DND-41 (cell line): ENCODE measurements around the gene HPCAL1.

ENCODE experiments used
- ATAC-seq: fragments of 200-7000 bp; cut with Tn5 transposase; 3 replicates; pipeline ENCODE4 v1.9.1; 2021; ENCODE audit warnings: low read depth; ENCODE audit not compliant: insufficient read depth
- DNase-seq: peaks from one replicate; pipeline ENCODE4 v3.0.0-alpha.2; 2020
- H2AFZ ChIP-seq: 2 replicates; pipeline ENCODE4 v1.6.0; 2012; ENCODE audit warnings: low read depth, low read length
- H3K27ac ChIP-seq: 2 replicates; pipeline ENCODE4 v1.5.1; 2012; ENCODE audit warnings: low read length, inconsistent platforms
- H3K27me3 ChIP-seq: fragments of 200-600 bp; sonication (generic); 2 replicates; pipeline ENCODE4 v1.6.0; 2012; ENCODE audit warnings: low read length, mild to moderate bottlenecking, inconsistent platforms; ENCODE audit not compliant: insufficient read depth, poor library complexity
- H3K36me3 ChIP-seq: 2 replicates; pipeline ENCODE4 v1.5.1; 2012; ENCODE audit warnings: low read length, inconsistent platforms; ENCODE audit not compliant: insufficient read depth
- H3K4me1 ChIP-seq: 2 replicates; pipeline ENCODE4 v1.5.1; 2012; ENCODE audit warnings: mild to moderate bottlenecking, low read length; ENCODE audit not compliant: insufficient read depth
- H3K4me2 ChIP-seq: 2 replicates; pipeline ENCODE4 v1.6.0; 2012; ENCODE audit warnings: mild to moderate bottlenecking, moderate library complexity, low read length, inconsistent platforms; ENCODE audit not compliant: insufficient read depth
- H3K4me3 ChIP-seq, 2 experiments: fragments of 200-600 bp in 1 of 2; shearing (Covaris generic) in 1 of 2; 2 replicates each; pipeline ENCODE4 v1.5.1; 2012 to 2016; ENCODE audit warnings: inconsistent platforms in 2 of 2, low read length in 2 of 2, mild to moderate bottlenecking in 2 of 2, low read depth in 1 of 2, moderate library complexity in 1 of 2
- H3K79me2 ChIP-seq: 2 replicates; pipeline ENCODE4 v1.6.0; 2012; ENCODE audit warnings: low read length, inconsistent platforms; ENCODE audit not compliant: insufficient read depth
- H3K9ac ChIP-seq: 2 replicates; pipeline ENCODE4 v1.6.0; 2012; ENCODE audit warnings: low read depth, mild to moderate bottlenecking, inconsistent platforms, low read length, moderate library complexity
- H3K9me3 ChIP-seq: 2 replicates; pipeline ENCODE4 v1.5.1; 2012; ENCODE audit warnings: low read length, moderate library complexity, mild to moderate bottlenecking, inconsistent platforms; ENCODE audit not compliant: insufficient read depth, severe bottlenecking
- H4K20me1 ChIP-seq: 2 replicates; pipeline ENCODE4 v1.6.0; 2012; ENCODE audit warnings: low read length; ENCODE audit not compliant: insufficient read depth
- EZH2 ChIP-seq: IDR thresholded peaks from 3 replicates; pipeline ENCODE4 v1.6.1; 2012; ENCODE audit warnings: borderline replicate concordance, low read depth, mild to moderate bottlenecking, moderate library complexity, low read length, inconsistent platforms; ENCODE audit not compliant: severe bottlenecking
- TF ChIP-seq, protein P1 (sequence below): IDR thresholded peaks from 2 replicates; pipeline ENCODE4 v1.5.1; 2012; ENCODE audit warnings: borderline replicate concordance, low read length, moderate library complexity, mild to moderate bottlenecking; ENCODE audit not compliant: poor library complexity, severe bottlenecking; ENCODE audit errors: extremely low read depth

HPCAL1 gene

DNA sequence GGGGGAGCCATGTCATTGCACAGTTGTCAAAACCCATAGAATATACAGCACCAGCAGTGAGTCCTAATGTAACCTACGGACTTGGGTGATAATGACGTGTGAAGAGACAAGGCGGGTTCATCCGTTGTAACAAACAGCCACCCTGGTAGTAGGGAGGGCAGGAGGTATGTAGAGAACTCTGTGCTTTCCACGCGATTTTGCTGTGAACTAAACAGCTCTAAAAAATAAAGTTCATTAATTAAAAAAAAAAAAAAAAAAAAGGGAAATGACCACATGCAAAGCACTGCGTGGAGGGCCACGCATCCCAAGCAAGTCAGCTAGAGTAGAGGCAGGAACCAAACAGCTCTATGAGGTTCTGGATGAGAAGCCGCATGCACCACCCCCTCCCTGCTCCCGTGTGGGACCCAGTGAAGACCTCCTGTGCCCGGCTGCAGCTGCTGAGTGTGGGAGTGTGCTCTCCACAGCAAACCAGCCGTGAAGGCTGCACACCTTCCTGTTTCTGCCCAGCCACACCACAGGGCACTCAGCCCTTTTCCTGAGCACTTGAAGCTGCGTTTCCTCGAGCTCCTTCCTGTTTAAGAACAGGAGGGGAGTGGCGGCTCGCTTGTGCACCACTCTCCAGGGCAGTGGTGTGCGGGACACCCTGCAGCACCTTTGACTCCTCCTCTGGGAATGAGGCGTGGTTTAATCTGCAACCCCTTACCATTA, 79.8 kb downstream of the HPCAL1 start:
- no peak overlapping the region for H3K27ac ChIP-seq
- H3K79me2 ChIP-seq, result no peaks in the 10 kb centered on the region
- DNase-seq (peak; percentile 55), ATAC-seq (peak; percentile 89)
- H3K4me2 ChIP-seq, result peak overlapping the region; percentile 40; the same call in 1 of the 2 replicates
- no peak for TF ChIP-seq EZH2
- TF ChIP-seq, protein P1, sequence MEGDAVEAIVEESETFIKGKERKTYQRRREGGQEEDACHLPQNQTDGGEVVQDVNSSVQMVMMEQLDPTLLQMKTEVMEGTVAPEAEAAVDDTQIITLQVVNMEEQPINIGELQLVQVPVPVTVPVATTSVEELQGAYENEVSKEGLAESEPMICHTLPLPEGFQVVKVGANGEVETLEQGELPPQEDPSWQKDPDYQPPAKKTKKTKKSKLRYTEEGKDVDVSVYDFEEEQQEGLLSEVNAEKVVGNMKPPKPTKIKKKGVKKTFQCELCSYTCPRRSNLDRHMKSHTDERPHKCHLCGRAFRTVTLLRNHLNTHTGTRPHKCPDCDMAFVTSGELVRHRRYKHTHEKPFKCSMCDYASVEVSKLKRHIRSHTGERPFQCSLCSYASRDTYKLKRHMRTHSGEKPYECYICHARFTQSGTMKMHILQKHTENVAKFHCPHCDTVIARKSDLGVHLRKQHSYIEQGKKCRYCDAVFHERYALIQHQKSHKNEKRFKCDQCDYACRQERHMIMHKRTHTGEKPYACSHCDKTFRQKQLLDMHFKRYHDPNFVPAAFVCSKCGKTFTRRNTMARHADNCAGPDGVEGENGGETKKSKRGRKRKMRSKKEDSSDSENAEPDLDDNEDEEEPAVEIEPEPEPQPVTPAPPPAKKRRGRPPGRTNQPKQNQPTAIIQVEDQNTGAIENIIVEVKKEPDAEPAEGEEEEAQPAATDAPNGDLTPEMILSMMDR, result no peak
- H3K4me3 ChIP-seq, result no peak overlapping the region
- no peak overlapping the region for H3K9ac ChIP-seq
- H3K4me1 ChIP-seq, result peaks cover 11% of the 10 kb centered on the region
- peaks cover 57% of the 10 kb centered on the region for H4K20me1 ChIP-seq
- no peak overlapping the region for H2AFZ ChIP-seq
- H3K36me3 ChIP-seq, result no peaks in the 10 kb centered on the region
- H3K27me3 ChIP-seq, result no peaks in the 10 kb centered on the region
- no peaks in the 10 kb centered on the region for H3K9me3 ChIP-seq

DNA sequence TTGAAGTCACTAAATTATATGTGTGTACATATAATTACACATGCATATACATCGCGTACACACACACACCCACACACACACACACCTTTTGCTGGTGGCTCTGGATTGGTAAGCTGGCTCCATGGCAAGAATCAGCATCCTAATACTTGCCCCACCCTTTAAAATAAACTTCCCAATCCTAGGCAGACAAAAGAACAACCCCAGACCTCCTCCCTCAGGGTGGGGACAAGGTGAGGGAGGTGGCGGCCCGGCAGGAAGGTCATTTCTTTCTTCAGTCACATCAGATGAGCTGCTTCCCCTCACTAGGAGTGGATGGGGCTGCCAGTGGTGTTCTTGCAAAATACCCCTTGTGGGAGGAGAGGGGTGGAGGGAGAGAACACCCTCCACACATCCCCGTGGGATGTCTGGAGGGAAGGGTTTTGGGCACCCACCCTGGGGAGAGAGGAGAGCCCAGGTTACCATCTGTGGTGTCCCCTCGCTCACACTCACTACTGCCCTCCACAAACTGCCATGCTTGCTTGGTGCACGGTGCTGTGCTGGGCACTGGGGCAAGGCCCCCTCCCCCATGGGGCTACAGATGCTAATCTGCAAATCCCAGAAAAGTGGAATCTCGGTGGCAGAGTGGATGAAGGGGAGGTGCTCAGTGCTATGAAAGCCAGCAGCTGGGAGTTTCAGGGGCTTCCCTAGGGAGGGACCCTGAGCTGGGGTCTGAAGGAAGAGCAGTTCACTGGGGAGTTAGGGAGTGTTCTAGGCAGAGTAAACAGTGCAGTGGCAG, 81.4 kb downstream of the HPCAL1 start:
- no peak for TF ChIP-seq EZH2
- TF ChIP-seq, protein P1, result no peak
- Histone ChIP-seq H3K79me2 (no peaks in the 10 kb centered on the region), H3K9me3 (no peaks in the 10 kb centered on the region), H3K36me3 (no peaks in the 10 kb centered on the region), H2AFZ (no peak overlapping the region), H3K27me3 (no peaks in the 10 kb centered on the region), H4K20me1 (peaks cover 62% of the 10 kb centered on the region), H3K27ac (no peak overlapping the region), H3K9ac (no peak overlapping the region), H3K4me2 (no peak overlapping the region), H3K4me3 (no peak overlapping the region), H3K4me1 (peaks cover 11% of the 10 kb centered on the region)
- ATAC-seq (no peak), DNase-seq (no peak)

DNA sequence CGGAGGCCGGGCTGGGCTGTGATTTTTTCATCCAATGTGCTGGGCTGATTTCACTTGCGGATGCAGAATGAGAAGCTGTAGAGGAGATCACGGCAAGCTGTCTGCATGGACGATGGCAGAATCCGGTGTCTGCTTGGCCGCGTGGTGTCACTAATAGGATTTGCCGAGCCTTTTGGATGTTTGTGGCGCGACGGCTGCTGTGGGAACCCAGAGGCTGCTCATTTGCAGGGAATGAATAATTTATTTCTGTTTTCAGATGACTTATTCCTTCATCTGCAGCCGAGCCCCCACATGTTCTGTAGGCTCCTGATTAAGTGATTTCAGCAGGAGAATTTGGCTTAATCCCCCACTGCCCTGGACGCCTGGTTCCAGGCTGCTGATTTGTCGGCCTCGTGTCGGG, 82.8 kb downstream of the HPCAL1 start:
- TF ChIP-seq, protein P1, result no peak
- TF ChIP-seq EZH2, result no peak
- no peaks in the 10 kb centered on the region for H3K79me2 ChIP-seq
- H3K4me3 ChIP-seq, result no peak overlapping the region
- no peak overlapping the region for H3K27ac ChIP-seq
- no peaks in the 10 kb centered on the region for H3K36me3 ChIP-seq
- no peak overlapping the region for H3K4me2 ChIP-seq
- ATAC-seq, result no peak
- peaks cover 52% of the 10 kb centered on the region for H4K20me1 ChIP-seq
- H3K4me1 ChIP-seq, result peaks cover 11% of the 10 kb centered on the region
- no peaks in the 10 kb centered on the region for H3K27me3 ChIP-seq
- no peak overlapping the region for H2AFZ ChIP-seq
- no peaks in the 10 kb centered on the region for H3K9me3 ChIP-seq
- no peak for DNase-seq
- H3K9ac ChIP-seq, result no peak overlapping the region
